ENCODE data around the gene CD300A. TPM values are rescaled to one million over a fixed set of nuclear protein-coding genes. Genes with fewer than 3 reads are reported as not detected.
"Not testable (repeated sequence)": the region's sequence is repeated elsewhere in the genome, so short reads cannot be mapped to it uniquely, and the experiment has no call there.

Gene CD300A
- total RNA-seq, 4 donors from 2014 or later: 1.2 to 4.1 (median 2.4) TPM

- Histone ChIP-seq H3K27me3 (peaks cover 0 to 72% (median 0%) of the 10 kb centered on the region in 4 donors), H3K27ac (replicated peaks in 1 of 4) (no peak overlapping the region), H3K36me3 (no peaks in the 10 kb centered on the region), H3K4me1 (no peaks in the 10 kb centered on the region), H3K4me3 (no peak overlapping the region), H3K9me3 (no peaks in the 10 kb centered on the region)
- no peak for DNase-seq (ENCODE audit: extremely low spot score)
- intact Hi-C loops (cut with DNase I): no loop called here
- TF ChIP-seq POLR2A (IDR thresholded peaks at IDR 0.05; ENCODE audit: low read depth) (no peak), EP300 (IDR thresholded peaks at IDR 0.05) (no peak), POLR2AphosphoS5 (IDR thresholded peaks at IDR 0.05) (no peak), CTCF (IDR thresholded peaks at IDR 0.05) (no peak)
- WGBS: 85% methylated on average over 7 of the region's 7 CpGs
These were observed 15.2 kb downstream of the CD300A start for GRCh38 chr17:74481621-74482020.

- Histone ChIP-seq H3K9me3 (no peaks in the 10 kb centered on the region), H3K4me3 (no peak overlapping the region), H3K4me1 (no peaks in the 10 kb centered on the region), H3K27me3 (peaks cover 0 to 51% (median 0%) of the 10 kb centered on the region in 4 donors), H3K27ac (replicated peaks in 1 of 4) (no peak overlapping the region), H3K36me3 (no peaks in the 10 kb centered on the region)
- WGBS: 57% methylated on average over 6 of the region's 9 CpGs
- no peak for DNase-seq (ENCODE audit: extremely low spot score)
- intact Hi-C loops (cut with DNase I): no loop called here
- no peak for TF ChIP-seq CTCF (IDR thresholded peaks at IDR 0.05)
- TF ChIP-seq POLR2A (IDR thresholded peaks at IDR 0.05; ENCODE audit: low read depth): no peak
- no peak for TF ChIP-seq EP300 (IDR thresholded peaks at IDR 0.05)
- no peak for TF ChIP-seq POLR2AphosphoS5 (IDR thresholded peaks at IDR 0.05)
These were observed 17.6 kb downstream of the CD300A start for GRCh38 chr17:74484066-74484465.

GRCh38 chr17:74485022-74485743, 18.7 kb downstream of the CD300A start:
- H3K9me3 ChIP-seq: no peaks in the 10 kb centered on the region
- no peak overlapping the region for H3K27ac ChIP-seq (replicated peaks in 1 of 4)
- intact Hi-C loops (cut with DNase I): no loop called here
- 56% methylated on average over 8 of the region's 9 CpGs for WGBS
- TF ChIP-seq POLR2A (IDR thresholded peaks at IDR 0.05; ENCODE audit: low read depth) (no peak), CTCF (IDR thresholded peaks at IDR 0.05) (no peak), POLR2AphosphoS5 (IDR thresholded peaks at IDR 0.05) (no peak), EP300 (IDR thresholded peaks at IDR 0.05) (no peak)
- H3K27me3 ChIP-seq: peaks cover 0 to 44% (median 0%) of the 10 kb centered on the region in 4 donors
- H3K36me3 ChIP-seq: no peaks in the 10 kb centered on the region
- no peaks in the 10 kb centered on the region for H3K4me1 ChIP-seq
- DNase-seq (ENCODE audit: extremely low spot score): no peak
- H3K4me3 ChIP-seq: no peak overlapping the region

GRCh38 chr17:74485841-74486240, 19.4 kb downstream of the CD300A start:
- Histone ChIP-seq H3K9me3 (no peaks in the 10 kb centered on the region), H3K36me3 (no peaks in the 10 kb centered on the region), H3K27me3 (peaks cover 0 to 40% (median 0%) of the 10 kb centered on the region in 4 donors), H3K4me3 (no peak overlapping the region), H3K4me1 (no peaks in the 10 kb centered on the region), H3K27ac (replicated peaks in 1 of 4) (no peak overlapping the region)
- no peak for TF ChIP-seq POLR2AphosphoS5 (IDR thresholded peaks at IDR 0.05)
- TF ChIP-seq POLR2A (IDR thresholded peaks at IDR 0.05; ENCODE audit: low read depth): no peak
- TF ChIP-seq EP300 (IDR thresholded peaks at IDR 0.05): no peak
- no peak for TF ChIP-seq CTCF (IDR thresholded peaks at IDR 0.05)
- DNase-seq (ENCODE audit: extremely low spot score): no peak
- intact Hi-C loops (cut with DNase I): no loop called here
- WGBS: 84% methylated on average over 5 of the region's 5 CpGs

GRCh38 chr17:74488276-74488675, 21.8 kb downstream of the CD300A start:
- H3K4me1 ChIP-seq; DNase-seq (ENCODE audit: extremely low spot score); H3K27ac ChIP-seq (replicated peaks in 1 of 4); H3K36me3 ChIP-seq; H3K4me3 ChIP-seq; intact Hi-C loops (cut with DNase I); H3K9me3 ChIP-seq: not testable (repeated sequence)
- H3K27me3 ChIP-seq: peaks cover 0 to 40% (median 0%) of the 10 kb centered on the region in 4 donors
- 100% methylated on average over 4 of the region's 4 CpGs for WGBS

All from esophagus muscularis mucosa (tissue), 4 donors.